Aorta (tissue), 5 donors: ENCODE data around the gene TMEM273. TPM values are rescaled to one million over a fixed set of nuclear protein-coding genes. Genes with fewer than 3 reads are reported as not detected.

Experiments
- ATAC-seq: fragments of 200-7000 bp; cut with Tn5 transposase; one replicate; pipeline ENCODE4 v1.9.1; 2022; ENCODE audit warnings: moderate library complexity; ENCODE audit not compliant: low FRiP score
- DNase-seq, 2 donors: peaks; one replicate each; pipeline ENCODE4 v3.0.0-alpha.2; 2020
- H3K27ac ChIP-seq, 2 donors: one replicate each; pipeline ENCODE4 v1.5.1; 2013; ENCODE audit warnings: low read length in 2 of 2, mild to moderate bottlenecking in 2 of 2, moderate library complexity in 2 of 2, control low read depth in 1 of 2, inconsistent platforms in 1 of 2, low read depth in 1 of 2
- H3K27me3 ChIP-seq, 2 donors: one replicate each; pipeline ENCODE4 v1.6.1; 2013; ENCODE audit warnings: control low read depth in 1 of 2, low read length in 1 of 2, mild to moderate bottlenecking in 1 of 2, moderate library complexity in 1 of 2; ENCODE audit not compliant: insufficient read depth in 2 of 2, control insufficient read depth in 1 of 2
- H3K36me3 ChIP-seq, 2 donors: one replicate each; pipeline ENCODE4 v1.6.1; 2013; ENCODE audit warnings: control low read depth in 1 of 2, low read length in 1 of 2, mild to moderate bottlenecking in 1 of 2; ENCODE audit not compliant: insufficient read depth in 2 of 2, control insufficient read depth in 1 of 2
- H3K4me1 ChIP-seq, 2 donors: one replicate each; pipeline ENCODE4 v1.6.1; 2013; ENCODE audit warnings: low read length in 2 of 2, control low read depth in 1 of 2, mild to moderate bottlenecking in 1 of 2, moderate library complexity in 1 of 2; ENCODE audit not compliant: insufficient read depth in 2 of 2, control insufficient read depth in 1 of 2
- H3K4me3 ChIP-seq, 2 donors: one replicate each; pipeline ENCODE4 v1.5.1; 2013; ENCODE audit warnings: low read length in 2 of 2, control low read depth in 1 of 2, mild to moderate bottlenecking in 1 of 2
- H3K9me3 ChIP-seq: one replicate; pipeline ENCODE4 v1.6.1; 2013; ENCODE audit warnings: mild to moderate bottlenecking, low read length; ENCODE audit not compliant: control insufficient read depth
- WGBS, 2 donors: extraction: QIAGEN DNeasy Blood & Tissue Kit; methylation state at CpG; one replicate each; pipeline ENCODE4 v1.1.7; 2013; 5-methylcytosine and 5-hydroxymethylcytosine counted together
- intact Hi-C, 2 donors: fragments of 100-400 bp; cut with DNase I; formaldehyde crosslinking; loops; one replicate each; pipeline versions ENCODE4 v1.14.2 to v1.15.0; 2022
- polyA plus RNA-seq, 2 donors: library from polyadenylated mRNA; stranded (reverse); fragments of 200-250 nt; gene quantifications; one replicate each; pipeline ENCODE4 v1.2.3, GENCODE V29; 2013
- total RNA-seq, 2 donors: library from RNA; stranded (reverse); fragmentation: NEBNext Ultra II Directional; extraction: Animal tissue kit (Norgen Biotek cat#: 25700); gene quantifications; one replicate each; pipeline ENCODE4 v1.2.1, GENCODE V29; 2021
- donor health status: healthy with polysubstance abuse.
- donor health status: Bipolar disorder and iron deficiency.
- donor health status: DM: no; HTN: no; CAD: no.
- donor health status: DM: no; HTN: no; CAD: no.
- donor health status: DM: yes; HTN: yes; CAD: no.

The TMEM273 gene
- total and polyA plus RNA-seq, 4 donors = 3.1 to 44.7 (median 13.9) TPM

- Histone ChIP-seq H3K27me3 (no peaks in the 10 kb centered on the region), H3K9me3 (peaks cover 7% of the 10 kb centered on the region), H3K4me1 (no peaks in the 10 kb centered on the region), H3K4me3 (no peak overlapping the region), H3K36me3 (no peaks in the 10 kb centered on the region), H3K27ac (no peak overlapping the region)
- DNase-seq (no peak), ATAC-seq (no peak)
- intact Hi-C loops = no loop called here
- 63 to 70% methylated on average over 12 of the region's 12 CpGs for whole genome bisulfite sequencing, 2 donors
These were observed 37.2 kb upstream of the TMEM273 start for GRCh38 chr10:49225218-49225876.

GRCh38 chr10:49223205-49223604 lies 35.0 kb upstream of the TMEM273 start:
- Histone ChIP-seq H3K4me3 (no peak overlapping the region), H3K27me3 (peaks cover 0 to 2% of the 10 kb centered on the region in 2 donors), H3K9me3 (peaks cover 7% of the 10 kb centered on the region), H3K4me1 (no peaks in the 10 kb centered on the region), H3K27ac (no peak overlapping the region), H3K36me3 (no peaks in the 10 kb centered on the region)
- no peak for ATAC-seq
- intact Hi-C loops = no loop called here
- DNase-seq = no peak

GRCh38 chr10:49222170-49222569 lies 34.0 kb upstream of the TMEM273 start:
- 93 to 95% methylated on average over 3 of the region's 3 CpGs for WGBS, 2 donors
- H3K9me3 ChIP-seq = peaks cover 7% of the 10 kb centered on the region
- DNase-seq (no peak), ATAC-seq (no peak)
- no peaks in the 10 kb centered on the region for H3K36me3 ChIP-seq
- H3K4me3 ChIP-seq = no peak overlapping the region
- no peak overlapping the region for H3K27ac ChIP-seq
- H3K27me3 ChIP-seq = peaks cover 0 to 2% of the 10 kb centered on the region in 2 donors
- intact Hi-C loops = no loop called here
- no peaks in the 10 kb centered on the region for H3K4me1 ChIP-seq

- no peak for DNase-seq
- ATAC-seq = no peak
- 53 to 55% methylated on average over 2 of the region's 2 CpGs for WGBS, 2 donors
- Histone ChIP-seq H3K4me3 (no peak overlapping the region), H3K36me3 (no peaks in the 10 kb centered on the region), H3K9me3 (peaks cover 7% of the 10 kb centered on the region), H3K4me1 (no peaks in the 10 kb centered on the region), H3K27ac (no peak overlapping the region), H3K27me3 (peaks cover 0 to 2% of the 10 kb centered on the region in 2 donors)
- intact Hi-C loops = no loop called here
These were observed 32.5 kb upstream of the TMEM273 start for GRCh38 chr10:49220679-49221078.

- Histone ChIP-seq H3K27ac (no peak overlapping the region), H3K4me3 (no peak overlapping the region), H3K36me3 (no peaks in the 10 kb centered on the region), H3K4me1 (no peaks in the 10 kb centered on the region), H3K9me3 (peaks cover 7% of the 10 kb centered on the region), H3K27me3 (peaks cover 0 to 2% of the 10 kb centered on the region in 2 donors)
- intact Hi-C loops = no loop called here
- no peak for DNase-seq
- no peak for ATAC-seq
- 95% methylated on average over 1 of the region's 1 CpG for WGBS, 2 donors
These were observed 31.8 kb upstream of the TMEM273 start for GRCh38 chr10:49220031-49220430.

- WGBS, 2 donors = 48 to 57% methylated on average over 2 of the region's 2 CpGs
- H3K4me1 ChIP-seq = no peaks in the 10 kb centered on the region
- H3K27ac ChIP-seq = no peak overlapping the region
- H3K4me3 ChIP-seq = no peak overlapping the region
- ATAC-seq (no peak), DNase-seq (no peak)
- intact Hi-C loops = no loop called here
- no peaks in the 10 kb centered on the region for H3K36me3 ChIP-seq
- H3K27me3 ChIP-seq = peaks cover 0 to 2% of the 10 kb centered on the region in 2 donors
- peaks cover 7% of the 10 kb centered on the region for H3K9me3 ChIP-seq
These were observed 31.1 kb upstream of the TMEM273 start for GRCh38 chr10:49219248-49219647.

GRCh38 chr10:49218480-49218879 lies 30.3 kb upstream of the TMEM273 start:
- no peaks in the 10 kb centered on the region for H3K4me1 ChIP-seq
- peaks cover 0 to 2% of the 10 kb centered on the region in 2 donors for H3K27me3 ChIP-seq
- intact Hi-C loops = no loop called here
- WGBS, 2 donors = 60 to 63% methylated on average over 2 of the region's 2 CpGs
- no peak for DNase-seq
- H3K27ac ChIP-seq = no peak overlapping the region
- no peak for ATAC-seq
- H3K36me3 ChIP-seq = no peaks in the 10 kb centered on the region
- H3K4me3 ChIP-seq = no peak overlapping the region
- peaks cover 7% of the 10 kb centered on the region for H3K9me3 ChIP-seq

GRCh38 chr10:49217645-49218044 lies 29.5 kb upstream of the TMEM273 start:
- Histone ChIP-seq H3K36me3 (no peaks in the 10 kb centered on the region), H3K27me3 (peaks cover 0 to 2% of the 10 kb centered on the region in 2 donors), H3K4me1 (no peaks in the 10 kb centered on the region), H3K27ac (no peak overlapping the region), H3K9me3 (peaks cover 2% of the 10 kb centered on the region), H3K4me3 (no peak overlapping the region)
- intact Hi-C loops = no loop called here
- WGBS, 2 donors = 44 to 55% methylated on average over 2 of the region's 2 CpGs
- DNase-seq = no peak
- ATAC-seq = no peak

GRCh38 chr10:49213211-49213610 lies 25.0 kb upstream of the TMEM273 start:
- no peaks in the 10 kb centered on the region for H3K36me3 ChIP-seq
- no peaks in the 10 kb centered on the region for H3K27me3 ChIP-seq
- 74 to 75% methylated on average over 3 of the region's 3 CpGs for WGBS, 2 donors
- no peaks in the 10 kb centered on the region for H3K4me1 ChIP-seq
- DNase-seq (no peak), ATAC-seq (no peak)
- peaks cover 1% of the 10 kb centered on the region for H3K9me3 ChIP-seq
- no peak overlapping the region for H3K27ac ChIP-seq
- intact Hi-C loops = no loop called here
- H3K4me3 ChIP-seq = no peak overlapping the region
